D721Med (cell line): ENCODE results near the gene WFDC5.

ENCODE experiments used
- DNase-seq: peaks from one replicate; pipeline ENCODE4 v3.0.0; 2011; ENCODE audit warnings: low spot score; ENCODE audit not compliant: insufficient read length
- FAIRE-seq: peaks from 2 replicates; lab custom pipeline; 2011; peaks lifted over from hg19 to GRCh38; lab: Jason Lieb, UNC
- CTCF ChIP-seq: IDR thresholded peaks from 2 replicates; pipeline ENCODE4 v1.5.1; 2012; ENCODE audit warnings: mild to moderate bottlenecking, control low read depth; ENCODE audit not compliant: insufficient read depth; ENCODE audit errors: missing control alignments

The WFDC5 gene

GRCh38 chr20:45128099-45128498 lies 13.1 kb upstream of the WFDC5 start:
- DNase-seq (no peak), FAIRE-seq (no peak)
- TF ChIP-seq CTCF: no peak

DNA sequence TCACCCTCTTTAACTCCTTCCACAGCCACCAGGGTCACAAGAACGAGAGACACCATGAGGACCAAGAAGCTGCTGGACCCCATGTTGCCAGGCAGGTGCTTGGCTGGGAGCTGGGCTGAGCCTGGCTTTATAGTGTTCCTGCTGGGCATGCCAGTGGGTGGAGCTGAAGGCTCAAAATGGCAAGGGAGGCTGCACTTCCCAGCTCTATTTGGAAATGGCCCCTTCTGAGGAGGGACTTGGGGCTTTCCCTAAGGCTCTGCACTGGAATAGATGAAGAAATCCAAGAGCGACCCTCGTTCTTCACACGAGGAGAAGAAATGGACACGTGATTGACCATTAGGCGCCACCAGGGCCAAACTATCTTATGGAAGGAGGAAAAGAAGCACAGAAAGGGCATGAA lies 9.4 kb upstream of the WFDC5 start, which contains the start of gene WFDC12:
Gene WFDC12, minus strand, starts transcription at position 101 of the 400 bp plus-strand sequence. Its CDS starts 18 bp downstream, at position 83.
- TF ChIP-seq CTCF: no peak
- DNase-seq (no peak), FAIRE-seq (no peak)

- TF ChIP-seq CTCF: no peak
- DNase-seq (no peak), FAIRE-seq (no peak)
Measured at GRCh38 chr20:45121388-45121787, 6.4 kb upstream of the WFDC5 start.

DNA sequence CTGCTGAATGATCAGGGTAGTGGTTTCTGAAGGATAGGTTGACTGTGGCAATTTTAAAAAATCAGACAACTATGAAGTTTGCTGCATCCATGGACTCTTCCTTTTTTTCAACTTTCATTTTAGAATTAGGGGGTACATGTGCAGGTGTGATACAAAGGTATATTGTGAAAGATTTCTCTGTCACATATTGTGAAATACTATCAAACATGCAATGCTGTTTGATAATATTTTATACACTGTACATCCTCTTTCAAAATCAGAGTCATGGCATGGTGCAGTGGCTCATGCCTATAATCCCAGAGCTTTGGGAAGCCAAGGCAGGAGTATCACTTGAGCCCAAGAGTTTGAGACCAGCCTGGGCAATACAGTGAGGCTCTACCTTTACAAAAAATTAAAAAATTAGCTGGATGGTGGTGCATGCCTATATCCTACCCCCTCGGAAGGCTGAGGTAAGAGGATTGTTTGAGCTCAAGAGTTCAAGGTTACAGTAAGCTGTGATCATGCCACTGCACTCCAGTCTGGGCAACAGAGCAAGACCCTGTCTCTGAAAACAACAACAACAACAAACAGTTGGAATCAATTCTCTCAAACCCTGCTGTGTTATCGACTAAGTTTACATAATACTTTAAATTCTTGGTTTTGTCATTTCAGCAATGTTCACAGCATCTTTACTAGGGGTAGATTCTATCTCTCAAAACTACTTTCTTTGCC lies 4.7 kb upstream of the WFDC5 start:
- FAIRE-seq (no peak), DNase-seq (no peak)
- no peak for TF ChIP-seq CTCF

DNA sequence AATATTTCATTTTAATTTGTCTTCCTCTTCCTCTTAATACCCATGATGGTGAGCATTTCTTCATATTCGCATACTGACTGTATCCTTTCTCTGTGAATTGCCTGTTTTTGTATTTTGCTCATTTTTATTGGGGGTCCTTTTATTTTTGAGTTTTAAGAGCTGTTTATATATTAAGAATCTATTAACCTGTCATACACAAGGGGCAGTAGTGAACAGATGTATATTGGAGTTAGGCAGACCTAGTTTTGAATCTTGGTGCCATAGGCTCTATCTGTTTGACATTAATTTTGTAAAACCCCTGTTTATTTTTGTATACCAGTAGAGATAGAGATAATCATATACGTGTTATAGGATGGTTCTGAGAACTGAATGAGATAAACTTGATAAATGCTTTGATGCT lies 3.1 kb upstream of the WFDC5 start:
- DNase-seq (no peak), FAIRE-seq (no peak)
- no peak for TF ChIP-seq CTCF

DNA sequence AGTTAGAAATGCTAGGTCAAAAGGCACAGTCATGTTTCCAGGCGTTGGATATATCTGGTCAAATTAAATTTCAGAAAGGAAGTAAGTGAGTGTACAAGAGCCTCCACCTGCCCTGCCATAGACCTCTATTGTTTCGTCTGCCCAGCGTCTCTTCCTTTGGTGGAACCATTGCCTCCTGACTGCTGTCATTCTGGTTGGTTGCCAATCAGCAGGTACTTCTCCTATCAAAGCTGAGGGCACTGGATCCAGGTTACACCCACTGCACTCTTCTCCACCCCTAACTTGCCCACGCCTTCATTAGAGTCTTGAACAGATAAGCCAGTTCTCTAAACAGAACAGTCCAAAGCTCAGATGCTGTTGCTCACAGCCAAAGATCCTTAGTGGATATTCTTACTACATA lies 2.6 kb upstream of the WFDC5 start:
- DNase-seq (no peak), FAIRE-seq (no peak)
- TF ChIP-seq CTCF: no peak

- no peak for TF ChIP-seq CTCF
- DNase-seq (no peak), FAIRE-seq (no peak)
Measured at GRCh38 chr20:45115829-45116228, 855 bp upstream of the WFDC5 start.
